Fibroblast of villous mesenchyme (primary cell): ENCODE data around the gene UPK1A. TPM values are rescaled to one million over a fixed set of nuclear protein-coding genes. Genes with fewer than 3 reads are reported as not detected.
A peak's percentile ranks its signal among the peaks of the same experiment; 100 is the strongest.
"Not testable (repeated sequence)": the region's sequence is repeated elsewhere in the genome, so short reads cannot be mapped to it uniquely, and the experiment has no call there.

Experiments used
- DNase-seq: peaks from one replicate; pipeline ENCODE4 v3.0.0-alpha.2; 2010; ENCODE audit warnings: low read depth
- H3K4me3 ChIP-seq: 2 replicates; pipeline ENCODE4 v1.5.1; 2011; ENCODE audit warnings: low read depth, mild to moderate bottlenecking, low read length
- total RNA-seq: library from RNA; depleted of rRNA; stranded (reverse); fragments of >200 nt; gene quantifications from 2 replicates; pipeline ENCODE4 v1.2.3, GENCODE V29; 2012
- TF ChIP-seq, protein P1 (sequence below): IDR thresholded peaks from 2 replicates; pipeline ENCODE4 v1.5.1; 2012; ENCODE audit warnings: low read depth, mild to moderate bottlenecking, low read length; ENCODE audit not compliant: insufficient read depth

The UPK1A gene
- total RNA-seq, 1 donor = not detected

DNA sequence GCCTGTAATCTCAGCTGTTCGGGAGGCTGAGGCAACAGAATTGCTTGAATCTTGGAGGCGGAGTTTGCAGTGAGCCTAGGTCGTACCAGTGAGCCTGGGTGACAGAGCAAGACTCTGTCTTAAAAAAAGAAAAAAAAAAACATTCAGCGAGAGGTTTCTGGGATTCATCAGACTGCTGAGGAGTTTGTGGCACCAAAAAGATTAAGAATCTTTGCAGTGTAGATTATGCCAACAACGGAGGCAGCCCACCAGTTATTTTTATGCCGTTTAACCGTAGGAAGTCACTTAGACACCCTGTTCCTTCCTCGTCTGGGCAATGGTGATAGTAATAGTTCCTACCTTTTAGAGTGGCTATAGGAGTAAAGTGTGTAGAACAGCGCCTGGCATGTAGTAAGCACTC is 15.7 kb upstream of the UPK1A start:
- DNase-seq = no peak
- TF ChIP-seq, protein P1, sequence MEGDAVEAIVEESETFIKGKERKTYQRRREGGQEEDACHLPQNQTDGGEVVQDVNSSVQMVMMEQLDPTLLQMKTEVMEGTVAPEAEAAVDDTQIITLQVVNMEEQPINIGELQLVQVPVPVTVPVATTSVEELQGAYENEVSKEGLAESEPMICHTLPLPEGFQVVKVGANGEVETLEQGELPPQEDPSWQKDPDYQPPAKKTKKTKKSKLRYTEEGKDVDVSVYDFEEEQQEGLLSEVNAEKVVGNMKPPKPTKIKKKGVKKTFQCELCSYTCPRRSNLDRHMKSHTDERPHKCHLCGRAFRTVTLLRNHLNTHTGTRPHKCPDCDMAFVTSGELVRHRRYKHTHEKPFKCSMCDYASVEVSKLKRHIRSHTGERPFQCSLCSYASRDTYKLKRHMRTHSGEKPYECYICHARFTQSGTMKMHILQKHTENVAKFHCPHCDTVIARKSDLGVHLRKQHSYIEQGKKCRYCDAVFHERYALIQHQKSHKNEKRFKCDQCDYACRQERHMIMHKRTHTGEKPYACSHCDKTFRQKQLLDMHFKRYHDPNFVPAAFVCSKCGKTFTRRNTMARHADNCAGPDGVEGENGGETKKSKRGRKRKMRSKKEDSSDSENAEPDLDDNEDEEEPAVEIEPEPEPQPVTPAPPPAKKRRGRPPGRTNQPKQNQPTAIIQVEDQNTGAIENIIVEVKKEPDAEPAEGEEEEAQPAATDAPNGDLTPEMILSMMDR = no peak
- H3K4me3 ChIP-seq = no peak overlapping the region

DNA sequence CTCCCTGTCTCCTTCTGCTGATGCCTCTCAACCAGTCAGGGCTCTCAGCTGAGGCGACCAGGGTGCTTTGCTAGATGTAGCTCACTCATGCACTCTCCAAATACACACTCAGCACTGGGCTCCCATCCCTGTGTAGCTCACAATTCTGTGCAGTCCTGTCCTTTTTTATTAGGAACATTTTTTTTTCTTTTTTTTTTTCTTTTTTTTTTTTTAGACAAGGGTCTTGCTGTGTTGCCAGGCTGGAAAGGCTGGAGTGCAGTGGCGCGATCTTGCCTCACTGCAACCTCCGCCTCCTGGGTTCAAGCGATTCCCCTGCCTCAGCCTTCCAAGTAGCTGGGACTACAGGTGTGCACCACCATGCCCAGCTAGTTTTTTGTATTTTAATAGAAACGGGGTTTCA is 11.5 kb upstream of the UPK1A start:
- not testable (repeated sequence) for H3K4me3 ChIP-seq, DNase-seq

DNA sequence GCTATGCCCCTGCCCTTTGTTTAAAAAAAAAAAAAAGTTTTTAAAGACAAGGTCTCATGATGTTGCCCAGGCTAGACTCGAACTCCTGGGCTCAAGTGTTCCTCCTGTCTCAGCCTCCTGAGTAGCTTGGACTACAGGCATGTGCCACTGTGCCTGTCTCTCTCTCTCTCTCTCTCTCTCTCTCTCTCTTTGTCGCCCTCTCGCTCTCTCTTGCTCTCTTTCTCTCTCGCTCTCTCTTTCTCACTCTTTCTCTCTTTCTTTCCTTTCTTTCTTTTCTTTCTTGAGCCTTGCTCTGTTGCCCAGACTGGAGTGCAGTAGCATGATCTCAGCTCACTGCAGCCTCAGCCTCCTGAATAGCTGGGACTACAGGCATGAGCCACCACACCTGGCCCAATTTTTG is 10.7 kb upstream of the UPK1A start:
- TF ChIP-seq, protein P1 = no peak
- no peak for DNase-seq
- H3K4me3 ChIP-seq = no peak overlapping the region

DNA sequence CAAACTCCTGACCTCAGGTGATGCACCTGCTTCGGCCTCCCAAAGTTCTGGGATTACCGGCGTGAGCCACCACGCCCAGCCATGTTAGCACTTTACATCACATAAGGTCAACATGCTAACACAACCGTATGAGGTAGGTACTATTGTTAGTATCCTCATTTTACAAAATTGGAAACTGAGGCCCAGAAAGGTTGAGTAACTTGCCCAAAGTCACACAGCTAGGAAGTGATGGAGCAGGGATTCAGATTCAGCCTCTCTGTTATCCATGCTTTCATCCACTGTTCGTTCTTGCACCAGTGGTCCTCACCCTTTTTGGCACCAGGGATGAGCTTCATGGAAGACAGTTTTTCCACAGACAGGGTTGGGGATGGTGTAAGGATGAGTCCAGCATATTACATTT is 9.6 kb upstream of the UPK1A start:
- DNase-seq = no peak
- TF ChIP-seq, protein P1 = no peak

DNA sequence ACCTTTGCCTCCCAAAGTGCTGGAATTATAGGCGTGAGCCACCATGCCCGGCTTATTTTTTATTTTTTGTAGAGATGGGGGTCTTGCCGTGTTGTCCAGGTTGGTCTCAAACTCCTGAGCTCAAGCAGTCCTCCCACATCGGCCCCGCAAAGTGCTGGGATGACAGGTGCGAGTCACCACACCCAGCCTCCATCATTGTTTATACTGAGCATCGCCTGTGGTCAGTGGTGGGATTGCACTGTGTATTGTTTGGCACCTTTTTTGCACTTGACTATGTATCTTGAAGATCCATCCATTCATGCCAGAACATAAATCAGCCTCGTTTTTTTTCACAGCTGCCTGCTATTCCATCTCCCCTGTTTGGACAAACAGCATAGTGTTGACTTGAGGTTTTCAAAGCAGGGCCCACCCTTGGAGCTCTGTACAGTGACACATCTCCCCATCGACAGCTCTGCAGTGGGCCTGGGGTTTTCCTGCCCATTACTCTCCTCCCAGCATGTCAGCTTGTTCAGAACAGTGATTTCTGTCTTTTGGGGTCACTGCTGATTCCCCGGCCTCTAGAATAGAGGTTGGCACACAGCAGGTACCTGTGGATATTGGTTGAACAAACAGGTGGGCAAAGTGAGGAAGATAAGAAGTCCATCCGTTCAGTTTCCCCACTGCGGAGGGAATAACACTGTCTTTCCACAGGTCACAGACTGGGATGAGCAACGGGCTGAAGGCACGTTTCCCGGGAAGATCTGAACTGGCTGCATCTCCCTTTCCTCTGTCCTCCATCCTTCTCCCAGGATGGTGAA is 8.2 kb upstream of the UPK1A start:
- TF ChIP-seq, protein P1 = peak; percentile 17
- DNase-seq = no peak

More for the DNA sequence above, 9.6 kb upstream of the UPK1A start:
- H3K4me3 ChIP-seq = no peak overlapping the region

DNA sequence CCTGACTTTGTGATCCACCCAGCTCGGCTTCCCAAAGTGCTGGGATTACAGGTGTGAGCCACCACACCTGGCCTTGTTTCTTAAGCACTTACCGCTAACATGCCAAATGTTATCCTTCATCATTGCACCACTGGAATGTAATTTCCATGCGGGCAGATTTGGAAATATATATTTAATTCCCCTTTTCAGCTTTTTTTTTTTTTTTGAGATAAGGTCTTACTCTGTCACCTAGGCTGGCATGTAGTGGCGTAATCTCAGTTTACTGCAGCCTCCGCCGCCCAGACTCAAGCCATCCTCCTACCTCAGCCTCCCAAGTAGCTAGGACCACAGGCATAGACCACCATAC is 4.3 kb upstream of the UPK1A start:
- TF ChIP-seq, protein P1 = no peak
- H3K4me3 ChIP-seq = no peak overlapping the region
- no peak for DNase-seq

More for the DNA sequence above, 8.2 kb upstream of the UPK1A start:
- no peak overlapping the region for H3K4me3 ChIP-seq

DNA sequence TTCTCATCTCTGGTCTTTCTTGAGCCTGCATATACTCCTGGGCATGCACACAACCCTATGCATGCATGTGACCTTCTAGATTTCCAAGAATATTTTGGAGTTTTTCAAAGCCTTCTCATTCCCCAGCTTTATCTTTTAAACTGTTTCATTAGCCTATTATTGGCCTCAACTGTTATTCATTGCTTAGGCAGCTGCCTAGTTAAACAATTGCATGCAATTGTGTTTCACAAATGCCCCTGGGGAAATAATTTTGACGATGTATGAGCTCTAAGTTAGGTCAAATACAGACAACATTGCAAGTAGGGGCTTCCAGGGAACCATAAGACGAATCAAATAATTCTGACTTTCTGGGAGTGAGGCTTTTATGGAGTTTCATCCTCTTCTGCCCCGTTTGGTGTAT is 2.3 kb upstream of the UPK1A start:
- no peak for DNase-seq
- TF ChIP-seq, protein P1 = no peak
- H3K4me3 ChIP-seq = no peak overlapping the region
